HG02981 (cell line): ENCODE data around the gene TULP4.

Experiments
- ATAC-seq: cut with Tn5 transposase; IDR thresholded peaks from one replicate; pipeline ENCODE4 v1.9.1; 2021; ENCODE audit warnings: mild to moderate bottlenecking, moderate library complexity; ENCODE audit not compliant: unreplicated experiment

The TULP4 gene

DNA sequence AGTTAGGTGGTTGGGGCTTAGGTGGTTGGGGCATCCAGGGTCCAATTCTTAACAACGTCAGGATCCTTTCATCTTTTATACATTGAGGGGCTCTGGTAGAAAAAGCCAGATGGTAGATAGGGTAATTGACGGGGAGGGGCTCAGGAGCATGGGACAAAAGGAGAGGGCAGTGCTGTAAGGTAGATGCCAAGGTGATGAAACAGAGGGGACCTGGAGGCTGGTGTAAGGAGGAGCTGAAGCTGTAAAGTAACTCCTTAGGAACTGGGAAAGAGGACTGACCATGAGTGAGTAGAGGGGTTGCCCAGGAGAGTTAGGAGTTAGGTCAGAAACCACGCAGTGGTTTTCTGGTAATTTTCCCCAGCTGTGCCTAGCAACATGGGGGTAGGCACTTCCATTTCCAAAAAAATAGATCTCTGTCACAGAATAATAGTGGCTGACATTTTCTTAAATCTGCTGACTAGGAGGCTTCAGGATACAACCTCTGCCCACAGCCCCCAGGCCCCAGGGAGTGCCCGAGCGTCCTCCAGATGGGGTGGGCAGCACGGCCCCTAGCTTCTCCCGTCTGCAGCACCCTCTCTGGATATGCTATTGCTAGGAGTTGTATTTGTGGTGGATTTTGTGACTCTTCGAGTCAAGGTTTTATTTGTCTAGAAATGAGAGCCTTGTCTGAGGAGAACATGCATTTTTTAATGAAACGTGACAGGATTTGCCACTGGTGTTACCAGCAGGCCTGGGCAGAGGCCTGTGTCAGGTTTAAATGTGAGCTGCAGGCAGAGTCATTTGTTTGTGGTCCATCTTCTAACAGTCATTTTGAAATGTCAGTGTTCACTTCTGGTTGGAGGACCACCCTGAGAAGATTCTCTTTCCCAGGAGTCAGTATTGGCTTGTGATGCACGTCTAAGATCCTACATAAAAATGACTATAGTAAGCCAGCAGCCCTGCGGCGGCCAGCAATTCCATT lies 44.6 kb downstream of the TULP4 start:
- ATAC-seq = peak; percentile 22

DNA sequence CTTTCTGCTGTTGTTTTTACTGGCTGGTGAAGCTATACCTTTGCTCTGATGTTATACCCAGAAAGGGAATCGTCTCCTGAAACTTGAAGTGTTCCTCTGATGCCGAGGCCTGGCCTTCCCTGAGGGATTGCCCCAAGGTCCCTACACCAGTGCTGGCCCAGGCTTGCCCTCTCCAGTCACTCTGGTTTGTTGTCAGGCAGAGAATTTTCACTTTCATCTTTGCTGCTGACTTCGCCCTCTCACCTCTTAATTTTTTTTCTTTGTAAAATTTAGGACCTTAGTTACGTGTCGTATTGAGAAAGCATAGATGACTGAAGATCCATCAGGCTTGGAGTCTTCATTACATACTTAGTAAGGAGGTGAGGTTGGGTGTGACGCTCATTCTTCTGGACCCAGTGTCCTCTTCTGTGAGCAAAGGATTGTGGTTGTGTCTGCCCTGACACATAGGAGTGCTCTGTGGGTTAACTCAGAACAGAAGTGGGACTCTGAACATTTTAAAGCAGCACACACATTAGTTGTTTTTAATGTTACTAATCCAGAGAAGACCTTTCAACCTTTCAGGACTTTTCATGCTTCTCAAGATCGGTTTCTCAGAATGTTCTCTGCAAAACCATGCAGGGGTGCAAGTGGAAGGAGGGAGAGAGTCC lies 45.4 kb downstream of the TULP4 start:
- peak; percentile 59 for ATAC-seq

DNA sequence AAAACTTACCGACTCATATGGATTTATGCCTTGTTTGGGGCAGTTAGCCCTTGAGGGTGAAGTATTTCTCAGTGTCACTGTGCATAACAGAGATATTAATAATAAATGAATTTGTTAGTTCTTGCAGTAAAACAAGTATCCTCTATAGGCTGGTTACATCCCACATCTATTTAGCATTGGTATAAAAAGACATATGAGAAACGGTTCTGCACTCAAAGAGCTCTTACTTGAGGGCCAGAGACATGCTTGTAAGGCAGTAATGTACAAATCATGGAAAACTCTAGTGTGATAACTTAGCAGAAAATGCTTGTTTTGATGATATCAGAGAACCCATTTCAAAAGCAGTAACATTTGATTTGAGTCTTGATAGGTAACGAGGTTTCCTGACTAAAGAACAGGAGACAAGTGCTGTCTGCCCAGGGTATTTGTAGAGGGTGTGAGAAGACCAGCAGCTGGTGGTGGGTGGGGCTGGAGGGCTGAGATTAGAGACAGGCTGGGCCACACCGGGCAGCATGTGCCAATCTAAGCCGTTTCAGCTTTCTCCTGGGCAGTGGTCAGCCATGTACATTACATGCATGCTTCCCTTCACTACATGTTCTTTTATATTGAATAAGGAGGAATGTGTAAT lies 46.3 kb downstream of the TULP4 start:
- ATAC-seq = no peak

DNA sequence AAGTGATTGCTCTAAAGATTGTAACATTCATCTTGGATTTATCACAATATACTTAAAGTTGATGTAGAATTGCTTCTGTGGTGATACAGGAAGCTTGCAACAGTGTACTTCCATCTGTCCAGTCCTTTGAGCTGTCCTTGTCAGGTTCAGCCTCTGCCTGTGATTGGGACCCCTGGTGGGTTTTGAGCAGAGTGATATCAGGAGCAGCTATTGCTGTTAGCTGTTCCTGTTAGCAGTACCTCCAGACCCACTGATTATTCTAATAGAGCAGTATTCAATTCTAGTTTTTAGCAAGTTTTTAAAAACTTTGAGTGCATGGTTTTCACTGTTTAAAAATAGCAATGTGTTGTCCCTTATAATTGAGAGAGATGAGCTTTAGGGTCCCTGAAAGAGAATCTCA lies 48.8 kb downstream of the TULP4 start:
- no peak for ATAC-seq

DNA sequence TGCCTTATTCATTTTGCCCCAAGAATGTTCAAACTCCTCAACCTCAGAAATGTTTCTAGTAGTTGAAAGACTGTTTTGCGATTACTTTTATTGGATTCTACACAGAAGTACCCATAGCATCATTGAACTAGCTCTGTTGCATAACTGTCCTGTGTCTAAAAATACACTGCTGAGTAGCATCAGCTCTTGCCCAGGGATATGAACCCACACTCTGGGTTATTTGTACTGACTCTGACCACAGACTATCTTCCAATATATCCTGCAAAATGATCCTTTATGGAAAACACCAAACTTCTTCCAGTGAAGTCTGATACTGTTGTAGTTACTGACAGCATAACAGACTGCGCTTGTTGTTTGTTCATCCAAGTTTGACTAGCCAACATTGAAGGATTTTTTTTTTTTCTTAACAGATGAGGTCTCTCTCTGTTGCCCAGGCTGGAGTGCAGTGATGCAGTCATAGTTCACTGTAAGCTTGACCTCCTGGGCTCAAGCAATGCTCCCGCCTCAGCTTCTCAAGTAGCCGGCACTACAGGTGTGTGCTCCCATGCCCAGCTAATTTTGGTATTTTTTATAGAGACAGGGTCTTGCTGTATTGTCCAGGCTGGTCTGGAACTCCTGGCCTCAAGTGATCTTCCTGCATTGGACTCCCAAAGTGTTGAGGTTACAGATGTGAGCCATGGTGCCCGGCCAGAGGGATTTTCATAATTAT lies 49.9 kb downstream of the TULP4 start:
- ATAC-seq = no peak

DNA sequence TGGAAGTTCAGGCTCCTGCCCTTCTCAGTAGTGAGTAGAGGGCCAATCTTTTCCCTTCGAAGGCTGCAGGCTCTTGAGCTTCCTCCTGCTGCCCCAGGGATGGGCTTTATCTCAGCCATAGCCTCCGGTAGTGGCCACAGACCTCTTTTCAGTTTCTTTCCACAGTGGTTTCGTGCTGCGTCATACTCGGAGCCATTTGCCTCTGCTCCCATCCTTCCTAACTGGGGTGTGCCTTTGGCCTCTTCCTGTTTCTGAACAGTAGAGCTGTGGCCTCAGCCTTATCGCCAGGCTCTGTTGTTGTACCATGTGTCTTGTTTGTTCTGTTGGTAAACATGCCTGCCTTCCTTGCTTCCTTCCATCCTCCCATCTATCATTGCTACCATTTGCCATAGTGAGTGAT lies 54.1 kb downstream of the TULP4 start:
- no peak for ATAC-seq

DNA sequence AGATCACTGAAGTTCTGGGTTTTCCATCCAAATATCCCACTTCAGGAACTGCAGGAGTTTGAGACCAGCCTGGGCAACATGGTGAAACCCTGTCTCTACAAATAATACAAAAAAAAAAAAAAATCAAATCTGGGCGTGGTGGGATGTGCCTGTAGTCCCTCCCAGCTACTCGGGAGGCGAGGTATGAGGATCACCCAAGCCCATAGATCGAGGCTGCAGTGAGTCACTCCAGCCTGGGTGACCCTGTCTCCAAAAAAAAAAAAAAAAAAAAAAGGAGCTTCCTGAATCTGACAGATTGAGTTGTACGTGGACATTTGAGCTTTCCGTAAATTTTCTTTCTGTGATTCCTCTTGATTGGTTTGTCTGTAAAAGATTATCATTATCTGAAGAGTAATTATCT lies 55.6 kb downstream of the TULP4 start:
- ATAC-seq = no peak

DNA sequence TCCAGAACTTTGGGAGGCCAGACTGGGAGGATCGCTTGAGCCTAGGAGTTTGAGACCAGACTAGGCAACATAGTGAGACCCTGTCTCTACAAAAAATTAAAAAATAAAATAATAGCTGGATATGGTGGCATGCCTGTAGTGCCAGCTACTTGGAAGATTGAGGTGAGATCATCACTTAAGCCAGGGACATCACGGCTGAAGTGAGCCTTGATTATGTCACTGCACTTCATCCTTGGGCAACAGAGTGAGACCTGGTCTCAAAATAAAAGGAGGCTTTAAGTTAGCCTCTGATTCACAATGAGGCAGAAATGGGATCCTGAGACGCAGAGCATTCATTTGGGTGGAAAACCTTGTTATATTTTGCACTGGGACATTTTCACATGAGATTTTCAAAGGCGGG lies 57.0 kb downstream of the TULP4 start:
- no peak for ATAC-seq

DNA sequence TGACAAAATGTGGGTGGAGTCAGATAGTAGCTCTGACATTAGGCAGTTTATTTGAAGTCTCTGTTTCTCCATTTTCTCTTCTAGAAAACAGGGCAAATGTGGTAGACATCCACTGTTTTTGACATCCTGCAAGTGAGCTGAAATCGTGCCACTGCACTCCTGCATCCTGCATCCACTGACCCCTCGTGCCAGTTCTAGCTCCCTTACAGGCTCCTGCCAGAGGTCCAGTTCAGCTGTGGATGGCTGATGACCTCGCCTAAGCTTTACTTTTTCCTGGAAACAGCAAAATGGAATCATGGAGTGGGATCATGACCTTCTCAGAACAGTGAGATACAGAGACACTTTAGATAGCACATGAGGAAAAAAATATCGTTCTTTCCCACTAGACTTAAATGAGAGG lies 58.5 kb downstream of the TULP4 start:
- no peak for ATAC-seq

DNA sequence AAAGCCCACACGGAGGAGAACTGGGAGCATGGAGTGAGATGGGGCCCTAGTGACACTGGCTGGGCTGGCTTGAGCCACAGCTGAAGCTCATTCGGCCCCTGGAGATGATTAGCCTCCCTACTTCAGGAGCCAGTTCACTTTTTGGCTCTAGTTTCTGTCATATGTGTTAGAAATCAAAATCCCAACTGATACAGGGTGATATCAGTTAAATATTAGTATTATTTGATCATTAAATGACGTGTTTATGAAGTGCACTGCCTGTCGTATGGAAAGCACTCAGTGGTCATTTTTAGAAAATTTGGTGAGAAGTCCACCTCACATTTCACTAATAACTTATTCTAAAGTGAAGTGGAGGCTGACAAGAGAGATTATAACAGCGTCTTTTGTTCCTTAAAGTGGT lies 59.0 kb downstream of the TULP4 start:
- ATAC-seq = no peak

DNA sequence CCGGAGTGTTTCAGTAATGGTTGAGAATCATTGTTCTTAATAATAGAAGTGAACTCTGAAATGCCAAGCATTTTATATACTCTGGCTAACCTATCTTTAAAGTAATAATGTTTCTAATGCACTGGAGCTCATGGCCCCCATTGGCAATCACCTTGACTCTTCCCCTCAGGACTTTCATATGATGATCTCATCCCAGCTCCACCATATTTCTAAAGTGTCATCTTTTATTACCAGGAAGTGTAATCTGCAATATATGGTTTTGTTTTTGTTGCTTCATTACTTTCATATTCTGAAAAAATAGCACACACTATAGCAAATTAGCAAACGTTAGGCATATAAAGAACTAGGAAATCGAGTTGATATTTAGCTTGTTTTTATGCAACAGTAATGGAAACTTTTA lies 60.3 kb downstream of the TULP4 start:
- ATAC-seq = no peak

DNA sequence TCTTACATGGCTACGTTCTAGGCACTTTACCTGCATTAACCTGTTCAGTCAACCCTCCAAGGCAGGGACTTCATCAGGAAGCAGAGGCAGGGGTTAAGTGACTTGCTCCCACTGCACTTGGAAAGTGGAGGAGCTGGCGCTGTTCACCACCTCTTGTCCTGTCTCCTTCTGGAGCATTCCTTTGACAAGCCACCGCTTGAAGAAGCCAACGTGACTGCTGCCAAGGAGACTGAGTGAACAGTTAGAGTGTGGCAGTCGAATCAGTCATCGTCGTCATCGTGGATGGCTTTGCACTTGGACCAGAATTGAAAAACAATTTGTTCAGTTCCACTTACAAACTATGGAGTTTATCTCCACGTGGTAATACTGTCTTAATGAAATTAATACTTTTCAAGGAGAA lies 60.9 kb downstream of the TULP4 start:
- ATAC-seq = no peak

DNA sequence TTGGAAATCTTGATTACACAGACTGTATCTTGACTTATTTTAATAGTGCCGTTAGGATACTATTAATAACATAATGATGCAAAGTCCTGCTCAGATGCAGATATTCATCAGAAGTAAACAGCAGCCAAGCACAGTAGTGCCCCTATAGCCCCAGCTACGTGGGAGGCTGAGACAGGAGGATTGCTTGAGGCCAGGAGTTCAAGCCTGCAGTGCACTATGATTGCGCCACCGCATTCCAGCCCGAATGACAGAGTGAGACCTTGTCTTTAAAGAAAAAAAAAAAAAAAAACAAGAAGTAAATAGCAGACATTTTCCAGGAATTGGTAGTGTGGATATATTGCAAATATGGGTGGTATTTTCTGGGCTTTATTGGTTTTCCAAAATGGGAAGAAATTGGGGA lies 61.8 kb downstream of the TULP4 start:
- ATAC-seq = no peak

DNA sequence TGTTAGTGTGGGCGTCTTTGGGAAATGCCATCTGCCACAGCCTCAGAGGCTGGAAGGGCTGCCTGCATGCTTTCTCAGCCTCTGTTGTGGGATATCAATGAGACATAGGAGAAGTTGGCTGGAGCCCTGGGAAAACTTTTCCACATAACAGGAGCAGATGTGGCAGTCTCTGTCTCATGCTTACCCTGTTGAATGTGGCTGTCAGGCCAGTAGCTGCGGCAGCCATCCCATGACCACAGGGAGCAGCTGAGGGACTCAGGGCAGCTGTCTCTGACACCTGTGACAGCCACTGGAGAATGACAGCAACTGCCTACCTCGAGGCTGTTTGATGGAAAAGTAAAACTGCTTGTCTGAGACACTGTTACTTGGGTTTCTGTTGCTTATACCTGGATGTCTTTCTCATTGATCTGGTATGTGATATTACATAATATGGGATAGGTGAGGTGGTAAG lies 64.4 kb downstream of the TULP4 start:
- no peak for ATAC-seq

DNA sequence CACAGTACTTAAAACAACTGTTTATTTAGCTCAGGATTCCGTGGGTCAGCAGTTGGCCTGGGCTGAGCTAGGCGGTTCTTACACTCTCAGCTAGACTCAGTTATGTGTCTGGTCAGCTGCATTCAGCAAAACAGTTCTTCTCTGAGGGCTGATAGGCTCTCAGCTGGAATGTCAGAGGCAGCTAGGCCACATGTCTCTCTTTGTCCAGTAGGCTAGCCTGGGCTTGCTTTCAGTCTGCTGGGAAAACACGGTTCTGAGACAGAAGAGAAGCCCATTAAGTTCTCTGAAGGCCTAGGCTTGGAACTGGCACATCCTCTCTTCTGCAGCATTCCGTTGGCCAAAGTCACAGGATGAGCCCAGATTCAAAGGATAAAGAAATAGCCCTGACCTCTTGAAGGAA lies 65.6 kb downstream of the TULP4 start:
- no peak for ATAC-seq

DNA sequence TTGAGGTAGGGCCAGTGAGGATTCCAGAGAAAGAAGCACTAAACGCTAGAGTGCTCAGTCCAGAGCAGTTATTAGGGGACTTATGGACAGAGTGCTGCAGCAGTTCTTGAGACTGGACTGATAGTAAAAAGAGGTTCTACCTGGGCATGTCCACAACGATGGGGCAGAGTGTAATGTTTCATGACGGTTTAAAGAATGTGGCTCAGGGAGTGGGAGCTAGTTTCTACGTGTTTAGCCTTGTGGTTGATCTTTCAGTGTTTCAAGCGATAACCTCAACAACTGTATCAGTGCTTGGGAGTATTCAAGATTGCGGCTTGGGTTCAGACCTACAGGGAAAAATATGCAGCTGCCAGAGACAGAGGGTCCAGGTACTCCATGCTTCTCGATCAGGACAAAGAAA lies 67.1 kb downstream of the TULP4 start:
- no peak for ATAC-seq

DNA sequence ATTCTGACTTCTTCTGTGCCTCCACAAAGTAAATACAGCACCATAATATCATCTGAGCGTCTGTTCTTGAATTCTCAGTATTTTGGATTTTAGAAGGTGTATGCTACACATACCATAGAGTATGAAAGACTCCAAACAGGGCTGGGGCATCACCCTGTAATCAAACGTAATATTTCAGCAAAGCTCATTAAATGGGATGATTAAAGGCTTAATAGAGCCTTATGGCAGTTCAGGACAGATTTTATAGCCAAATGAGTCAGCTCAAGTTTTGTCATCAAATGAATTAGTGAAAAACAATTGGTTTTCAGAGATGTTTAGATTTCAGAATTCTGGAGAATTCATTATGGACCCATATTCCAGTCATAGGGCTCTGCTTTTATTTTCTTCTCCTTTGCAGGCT lies 68.9 kb downstream of the TULP4 start:
- no peak for ATAC-seq

DNA sequence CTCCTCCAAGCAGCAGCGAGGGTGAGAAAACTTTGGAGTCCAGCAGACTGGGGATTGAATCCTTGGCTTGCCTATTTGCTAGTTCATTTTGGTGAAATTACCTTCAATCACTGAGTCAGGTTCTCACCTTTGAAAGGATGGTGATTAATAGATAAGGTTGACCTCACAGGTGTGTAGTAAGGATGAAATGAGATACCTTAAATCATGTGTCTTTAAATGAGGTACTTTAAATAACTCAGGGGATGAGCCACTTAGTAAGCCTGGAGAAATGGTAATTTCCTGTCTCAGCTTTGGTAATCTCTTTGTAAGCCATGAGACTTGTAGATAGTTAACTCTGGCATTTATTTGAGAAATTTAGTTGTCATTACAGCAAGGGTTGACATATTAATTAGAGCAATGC lies 70.2 kb downstream of the TULP4 start:
- no peak for ATAC-seq

DNA sequence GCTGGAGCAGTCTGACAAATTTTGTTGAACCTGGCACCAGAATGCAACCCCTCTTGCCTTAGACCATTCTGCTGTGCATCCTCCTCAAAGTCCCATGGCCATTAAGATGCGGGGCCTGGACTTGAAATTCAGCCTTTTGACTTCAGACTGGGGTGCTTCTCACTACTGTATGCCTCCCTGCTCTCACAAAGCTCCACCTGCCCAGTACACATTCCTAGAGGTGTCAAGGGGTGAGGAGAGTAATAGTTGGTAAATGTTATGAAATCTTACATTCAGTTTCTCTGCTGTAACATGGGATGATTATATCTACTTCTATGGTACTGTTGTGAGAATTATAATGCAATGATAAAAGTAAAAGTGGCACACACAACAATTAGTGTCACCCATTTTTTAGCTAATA lies 70.8 kb downstream of the TULP4 start:
- ATAC-seq = no peak

DNA sequence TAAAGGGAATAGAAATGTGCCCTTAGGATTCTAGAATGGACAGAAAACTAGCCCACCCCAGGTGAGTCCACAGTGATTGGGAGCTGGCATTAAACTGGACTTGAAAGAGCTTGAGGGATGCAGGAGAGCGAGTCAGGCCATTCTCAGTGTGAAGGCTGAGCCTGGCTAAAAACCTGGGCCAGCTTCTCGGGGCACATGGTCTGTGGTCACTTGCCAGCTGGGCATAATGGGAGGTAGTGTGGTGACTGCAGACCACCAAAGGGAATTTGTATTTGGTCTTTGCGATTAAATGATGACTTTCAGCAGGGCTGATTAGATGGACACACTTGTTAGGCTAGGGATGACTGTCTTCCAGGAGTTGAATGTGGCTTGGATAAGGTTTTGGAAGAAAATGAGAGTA lies 71.3 kb downstream of the TULP4 start:
- ATAC-seq = no peak

DNA sequence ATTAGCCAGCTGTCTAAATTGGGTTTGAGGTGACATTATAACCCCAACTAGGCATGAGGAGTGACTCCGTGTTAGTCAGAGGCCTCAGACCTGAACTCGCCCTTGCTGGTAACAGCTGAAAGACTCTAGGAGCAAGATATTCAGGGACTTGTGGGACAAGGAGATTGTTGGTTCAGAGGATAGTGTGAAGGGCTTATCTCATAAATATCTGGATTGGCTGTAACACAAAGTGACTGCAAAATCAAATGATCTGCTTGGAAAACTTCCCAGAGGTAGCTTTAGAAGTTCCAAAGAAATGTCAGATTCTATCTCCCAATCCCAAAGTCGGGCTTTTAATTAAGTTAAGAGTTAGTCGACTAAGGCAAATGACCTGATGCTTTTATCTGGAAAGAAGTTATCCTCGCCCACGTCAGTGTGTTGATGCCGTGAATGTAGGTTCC lies 72.4 kb downstream of the TULP4 start:
- ATAC-seq = no peak
